Bronchial epithelial cell (primary cell): ENCODE results near the gene FSIP1. TPM values are rescaled to one million over a fixed set of nuclear protein-coding genes. Genes with fewer than 3 reads are reported as not detected.

Source experiments
- DNase-seq: peaks from one replicate; pipeline ENCODE4 v3.0.0-alpha.2; 2010; ENCODE audit warnings: low read depth
- FAIRE-seq: peaks from 2 replicates; lab custom pipeline; 2011; peaks lifted over from hg19 to GRCh38; lab: Jason Lieb, UNC
- H3K27me3 ChIP-seq: 2 replicates; pipeline ENCODE4 v1.5.1; 2011; ENCODE audit warnings: low read length; ENCODE audit not compliant: control insufficient read depth, insufficient read depth
- H3K36me3 ChIP-seq: 2 replicates; pipeline ENCODE4 v1.5.1; 2011; ENCODE audit warnings: low read length; ENCODE audit not compliant: control insufficient read depth, insufficient read depth
- H3K4me3 ChIP-seq: 2 replicates; pipeline ENCODE4 v1.5.1; 2011; ENCODE audit warnings: mild to moderate bottlenecking, low read depth, low read length, control low read depth
- CTCF ChIP-seq: IDR thresholded peaks from 2 replicates; pipeline ENCODE4 v1.5.1; 2011; ENCODE audit warnings: mild to moderate bottlenecking, moderate library complexity, low read length, control low read depth, inconsistent platforms; ENCODE audit not compliant: insufficient read depth, severe bottlenecking
- total RNA-seq: library from RNA; depleted of rRNA; stranded (reverse); fragments of >200 nt; gene quantifications from 2 replicates; pipeline ENCODE4 v1.2.1, GENCODE V29; 2014

FSIP1 gene
- total RNA-seq, 1 donor from 2014 or later = 9.5 TPM

GRCh38 chr15:39786447-39787056 lies 3.9 kb upstream of the FSIP1 start:
- no peaks in the 10 kb centered on the region for H3K36me3 ChIP-seq
- H3K4me3 ChIP-seq = no peak overlapping the region
- peak; percentile 54 for TF ChIP-seq CTCF
- peak; percentile 58 for DNase-seq
- H3K27me3 ChIP-seq = no peaks in the 10 kb centered on the region
- FAIRE-seq = no peak

GRCh38 chr15:39785841-39786240 lies 3.2 kb upstream of the FSIP1 start:
- Histone ChIP-seq H3K36me3 (no peaks in the 10 kb centered on the region), H3K27me3 (no peaks in the 10 kb centered on the region), H3K4me3 (no peak overlapping the region)
- DNase-seq (no peak), FAIRE-seq (no peak)
- TF ChIP-seq CTCF = no peak

- Histone ChIP-seq H3K27me3 (no peaks in the 10 kb centered on the region), H3K36me3 (no peaks in the 10 kb centered on the region), H3K4me3 (no peak overlapping the region)
- no peak for TF ChIP-seq CTCF
- FAIRE-seq (no peak), DNase-seq (peak; percentile 55)
Measured at GRCh38 chr15:39785139-39785538, 2.5 kb upstream of the FSIP1 start.

GRCh38 chr15:39784638-39785037 lies 2.0 kb upstream of the FSIP1 start:
- no peak overlapping the region for H3K4me3 ChIP-seq
- no peaks in the 10 kb centered on the region for H3K36me3 ChIP-seq
- no peak for TF ChIP-seq CTCF
- DNase-seq = no peak
- no peaks in the 10 kb centered on the region for H3K27me3 ChIP-seq
- no peak for FAIRE-seq

- H3K36me3 ChIP-seq = no peaks in the 10 kb centered on the region
- no peak for TF ChIP-seq CTCF
- no peaks in the 10 kb centered on the region for H3K27me3 ChIP-seq
- H3K4me3 ChIP-seq = no peak overlapping the region
- peak; percentile 50 for DNase-seq
- FAIRE-seq = no peak
Measured at GRCh38 chr15:39784125-39784524, 1.5 kb upstream of the FSIP1 start.
